ENCODE measurements around the gene MYL3.

The MYL3 gene

DNA sequence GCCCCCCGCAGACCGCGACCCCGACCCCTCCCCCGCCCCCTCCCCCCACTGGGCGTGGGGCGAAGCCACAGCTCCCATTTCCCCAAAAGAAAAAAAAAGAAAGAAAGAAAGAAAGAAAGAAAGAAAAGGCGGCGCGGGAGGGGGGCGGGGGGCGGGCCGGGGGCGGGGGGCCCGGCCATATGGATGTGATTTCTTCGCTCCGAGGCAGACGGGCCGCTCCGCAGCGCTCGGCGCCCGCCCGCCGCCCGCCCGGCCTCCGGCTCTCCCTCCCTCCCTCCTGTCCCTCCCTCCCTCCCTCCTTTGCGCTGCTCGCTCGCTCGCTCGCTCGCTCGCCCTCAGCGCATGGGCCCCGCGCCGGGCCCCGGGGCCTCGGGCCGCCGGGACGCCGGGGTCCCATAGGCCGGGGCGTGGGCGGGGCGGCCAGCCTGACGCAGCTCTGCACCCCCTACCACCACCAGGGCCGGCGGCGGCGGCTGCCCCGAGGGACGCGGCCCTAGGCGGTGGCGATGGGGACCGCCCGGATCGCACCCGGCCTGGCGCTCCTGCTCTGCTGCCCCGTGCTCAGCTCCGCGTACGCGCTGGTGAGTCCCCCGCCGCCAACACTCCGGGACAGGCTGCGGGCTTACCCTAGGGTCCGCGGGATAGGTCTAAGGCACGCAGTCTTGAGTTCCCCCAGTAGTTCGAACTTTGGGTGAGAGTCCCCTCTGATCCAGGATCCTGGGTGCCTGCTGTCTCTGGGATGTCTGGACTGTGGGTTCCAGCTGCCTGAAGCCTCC, 20.0 kb upstream of the MYL3 start:
- no peak for DNase-seq (ENCODE audit: low read depth in 1 of 2, low spot score in 1 of 2)

DNA sequence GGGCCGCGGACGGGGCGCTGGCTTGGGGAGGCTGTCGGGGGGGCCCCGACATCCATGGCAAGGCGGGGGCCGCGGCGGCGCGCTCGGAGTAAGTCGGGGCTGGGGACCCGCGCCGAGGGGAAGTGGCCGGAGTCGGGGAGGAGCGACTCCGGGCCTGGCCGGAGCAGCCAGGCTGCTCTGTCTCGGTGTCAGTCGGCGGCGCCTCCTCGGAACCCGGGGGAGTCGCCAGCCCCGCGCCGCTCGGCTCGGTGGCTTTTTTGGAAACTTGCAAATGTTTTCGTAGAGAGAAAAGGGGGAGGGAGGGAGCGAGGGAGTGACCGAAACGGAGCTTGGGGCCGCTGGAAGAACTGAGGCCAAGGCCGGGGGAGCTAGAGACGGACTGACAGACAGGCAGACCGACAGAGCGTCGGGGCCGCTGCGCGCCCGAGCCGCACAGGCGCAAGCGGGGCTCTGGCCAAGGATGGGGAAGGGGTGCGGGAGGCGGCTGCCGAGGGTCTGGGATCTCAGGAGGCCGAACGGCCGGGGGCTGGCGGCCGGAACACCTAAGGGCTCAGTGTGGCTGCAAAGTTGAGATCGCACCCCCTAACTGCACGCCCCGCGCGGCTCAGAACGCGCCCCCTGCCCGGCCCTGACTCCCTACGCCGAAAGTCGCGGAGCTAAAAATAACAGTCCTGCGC, 19.3 kb upstream of the MYL3 start:
- DNase-seq (ENCODE audit: low read depth in 1 of 2, low spot score in 1 of 2), result no peak

DNA sequence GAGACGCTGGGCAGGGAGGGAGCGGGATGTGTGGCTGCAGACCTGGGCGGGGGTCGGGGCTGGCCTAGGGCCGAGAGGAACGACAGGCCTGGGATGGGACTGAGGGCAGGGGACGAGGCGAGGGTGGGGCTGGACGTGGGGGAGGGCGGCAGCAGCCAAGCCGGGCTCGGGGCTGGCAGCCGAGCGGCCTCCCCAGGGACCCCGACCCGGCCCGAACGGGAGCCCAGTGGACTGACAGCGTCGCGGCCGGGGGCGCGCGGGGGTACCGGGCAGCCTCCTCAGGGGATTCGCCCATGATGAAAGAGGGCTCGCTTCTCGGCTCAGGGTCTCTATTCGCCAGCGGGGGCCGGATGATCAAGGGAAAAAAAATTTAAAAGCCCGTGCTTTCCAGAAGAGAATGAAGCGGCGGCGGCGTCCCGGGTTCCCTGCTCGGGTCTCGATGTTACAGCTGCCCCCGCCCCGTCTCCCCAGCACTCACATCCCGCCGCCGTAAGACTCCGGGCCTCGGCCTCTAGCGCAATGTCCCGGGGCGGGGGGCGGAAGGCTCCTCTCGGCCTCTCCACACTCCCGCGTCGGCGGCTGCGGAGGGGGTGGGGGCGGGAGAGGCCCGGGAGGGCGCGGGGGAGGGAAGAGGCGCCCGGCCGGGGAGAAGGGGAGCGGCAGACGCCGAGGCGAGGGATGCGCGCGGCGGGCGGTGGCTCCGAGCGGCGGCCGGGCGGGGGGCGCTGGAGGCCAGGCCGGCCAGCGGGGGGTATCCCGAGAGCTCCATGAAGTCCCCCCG, 18.5 kb upstream of the MYL3 start:
- no peak for DNase-seq (ENCODE audit: low read depth in 1 of 2, low spot score in 1 of 2)

DNA sequence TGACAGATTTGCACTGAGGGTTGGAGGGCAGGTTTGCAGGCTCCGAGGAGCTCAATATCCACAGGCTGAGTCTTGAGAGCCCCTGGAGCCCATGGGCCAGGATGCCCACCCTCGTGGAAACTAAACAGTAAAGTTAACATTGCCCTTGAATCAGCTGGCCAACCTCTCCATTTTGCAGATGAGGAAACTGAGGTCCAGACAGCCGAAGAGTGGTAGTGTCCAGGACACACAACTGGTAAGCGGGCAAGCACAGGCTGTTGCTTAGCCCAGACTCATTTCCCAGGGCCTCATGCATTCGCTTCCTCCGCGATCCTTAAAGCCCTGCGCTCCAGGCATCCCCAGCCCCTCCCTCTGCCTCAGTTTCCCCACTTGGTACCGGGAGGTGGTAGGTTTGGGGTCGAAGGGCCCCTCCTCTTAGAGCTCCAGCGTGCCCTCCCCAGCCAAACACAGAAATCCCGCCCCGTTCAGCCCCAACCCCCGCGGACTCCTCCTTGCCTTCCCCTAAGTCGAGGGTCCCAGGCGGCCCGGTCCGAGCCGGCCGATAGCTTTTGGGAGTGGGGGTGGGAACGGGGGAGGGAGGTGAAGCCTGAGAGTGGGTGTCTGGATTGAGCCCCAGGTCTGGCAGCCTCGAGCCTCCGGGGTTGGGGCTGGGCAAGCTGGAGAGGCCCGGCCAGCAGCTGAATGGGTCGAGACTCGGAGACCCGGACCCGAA, 17.8 kb upstream of the MYL3 start:
- DNase-seq (ENCODE audit: low read depth in 1 of 2, low spot score in 1 of 2), result no peak

DNA sequence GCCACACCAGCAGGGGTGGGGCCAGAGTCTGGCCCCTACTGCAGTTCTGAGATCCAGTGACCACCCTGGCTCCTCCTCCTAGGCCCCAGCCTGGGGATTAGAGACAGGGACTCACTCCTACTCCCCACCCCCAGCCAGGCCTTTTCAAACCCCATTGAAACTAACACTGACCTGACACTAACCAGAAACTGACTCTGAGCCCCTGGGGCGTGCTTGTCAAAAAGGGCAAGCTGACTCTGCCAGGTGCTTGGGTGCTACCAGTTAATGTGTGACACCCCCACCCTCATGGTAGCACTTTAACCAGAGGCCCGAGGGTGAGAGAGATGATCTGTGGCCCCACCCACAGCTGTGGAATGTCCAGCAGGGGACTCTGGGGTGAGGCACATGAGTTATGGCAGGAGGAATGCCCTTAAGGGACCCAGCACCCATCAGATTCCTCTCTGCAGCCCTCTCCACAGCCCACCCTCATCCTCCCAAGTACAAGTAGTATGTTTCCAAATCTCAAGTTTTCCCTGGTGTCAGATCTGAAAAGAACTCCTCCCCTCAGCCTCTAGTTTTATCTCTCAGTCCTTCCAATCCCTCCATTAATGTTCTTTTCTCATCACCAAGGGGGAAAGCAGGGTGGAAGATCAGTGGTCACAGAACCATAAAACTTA, 15.7 kb upstream of the MYL3 start:
- DNase-seq (ENCODE audit: low read depth in 1 of 2, low spot score in 1 of 2), result no peak

DNA sequence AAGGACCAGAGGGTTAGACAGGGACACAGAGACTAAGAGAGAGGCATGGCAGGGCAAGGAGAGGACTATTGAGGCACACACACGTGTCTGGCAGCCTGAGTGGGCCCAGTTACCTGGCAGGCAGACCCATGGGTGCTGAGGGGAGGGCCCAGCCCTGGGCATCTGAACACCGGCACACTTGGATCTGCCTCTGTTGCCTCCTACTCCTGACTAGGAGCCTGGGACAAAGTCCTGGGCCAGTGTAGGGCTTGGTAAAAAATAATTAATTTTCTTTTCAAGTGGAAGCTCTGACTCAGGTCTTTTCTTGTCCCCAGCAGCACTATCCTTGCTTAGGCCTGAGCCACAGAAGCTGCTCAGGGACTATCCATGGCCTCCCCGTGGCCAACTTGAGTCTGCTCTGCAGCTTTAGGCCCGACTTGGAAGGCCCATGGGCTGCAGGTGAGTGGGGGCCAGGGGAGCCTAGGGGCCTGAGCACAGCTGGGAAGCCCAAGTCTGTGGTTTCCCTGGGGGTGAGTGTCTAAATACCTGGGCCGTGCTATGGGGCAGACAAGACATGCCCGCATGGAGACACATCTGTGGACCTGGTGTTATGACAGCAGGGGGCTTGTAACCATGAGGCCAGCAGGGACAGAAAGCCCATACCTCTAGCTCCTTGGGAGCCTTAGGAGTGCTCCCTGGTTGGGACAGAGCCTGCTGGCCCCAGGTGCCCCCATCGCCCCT, 14.3 kb upstream of the MYL3 start, which contains the start of gene PTH1R:
Gene PTH1R (plus strand): TSS at position 316 of the 720 bp plus-strand sequence. CDS start 5,839 bp downstream, outside the sequence.
- no peak for DNase-seq (ENCODE audit: low read depth in 1 of 2, low spot score in 1 of 2)

DNA sequence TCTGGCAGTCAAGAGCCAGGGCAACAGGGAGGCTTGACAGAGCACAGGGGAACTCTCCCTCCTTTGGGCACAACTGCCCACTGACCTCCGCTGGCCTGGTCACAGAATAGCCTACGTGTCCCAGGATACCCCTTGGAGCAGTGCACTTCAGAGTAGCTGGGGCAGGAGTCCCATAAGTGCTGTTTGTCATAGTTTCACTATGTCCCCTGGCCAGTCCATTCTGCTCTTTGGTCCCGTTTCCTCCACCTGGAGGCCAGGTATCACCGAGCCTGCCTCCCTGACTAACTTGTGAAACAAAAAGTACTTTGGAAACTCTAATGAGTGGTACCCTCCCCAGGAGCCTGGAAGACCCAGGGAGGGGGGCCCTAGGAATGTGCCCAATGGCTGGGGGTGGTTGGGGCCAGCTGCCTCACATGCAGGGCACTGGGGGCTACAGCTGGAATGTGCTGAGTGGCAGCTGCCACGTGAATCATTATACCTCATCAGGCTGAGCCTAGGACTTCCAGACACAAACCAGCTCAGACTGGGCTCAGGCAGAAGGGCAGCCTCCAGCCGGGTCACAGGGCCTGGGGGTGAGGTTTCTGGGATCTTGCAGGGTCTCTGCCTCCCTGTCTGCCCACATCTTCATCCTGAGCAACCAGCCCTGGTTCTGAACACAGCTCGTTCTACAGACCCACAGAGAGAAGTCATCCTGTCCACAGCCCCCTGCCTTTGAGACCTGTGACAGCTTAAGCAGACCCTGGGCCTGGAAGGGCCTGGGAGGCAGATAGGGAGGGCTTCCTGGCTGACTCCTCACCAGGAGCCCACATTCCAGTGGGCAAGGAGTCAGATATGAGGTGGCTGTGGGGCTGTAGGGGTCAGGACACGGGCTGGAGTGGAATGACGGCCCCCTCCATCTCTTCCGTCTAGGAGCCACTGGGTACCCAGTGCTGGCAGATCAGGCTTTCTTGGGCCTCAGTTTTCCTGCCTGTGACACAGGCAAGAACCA, 13.4 kb upstream of the MYL3 start:
- DNase-seq (ENCODE audit: low read depth in 1 of 2, low spot score in 1 of 2), result no peak

DNA sequence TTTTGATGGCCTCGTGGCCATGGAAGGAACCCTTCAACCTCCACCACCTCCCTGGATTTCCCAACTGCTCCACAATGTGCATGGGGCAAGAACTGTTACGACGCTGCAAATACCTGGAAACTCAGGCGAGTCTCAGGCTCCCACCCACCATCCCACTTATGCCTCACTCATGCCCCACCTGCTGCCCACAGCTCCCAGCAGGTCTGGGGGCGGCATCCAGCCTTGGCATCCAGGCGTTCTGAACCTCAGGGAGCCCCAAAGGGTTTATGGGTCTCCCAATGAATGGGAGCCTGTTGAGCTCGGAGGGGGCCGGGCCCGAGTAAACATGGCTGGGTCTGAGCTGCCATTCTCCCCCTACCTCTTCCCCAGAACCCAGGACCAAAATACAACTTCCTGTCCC, 12.3 kb upstream of the MYL3 start:
- DNase-seq (ENCODE audit: low read depth in 1 of 2, low spot score in 1 of 2), result no peak

DNA sequence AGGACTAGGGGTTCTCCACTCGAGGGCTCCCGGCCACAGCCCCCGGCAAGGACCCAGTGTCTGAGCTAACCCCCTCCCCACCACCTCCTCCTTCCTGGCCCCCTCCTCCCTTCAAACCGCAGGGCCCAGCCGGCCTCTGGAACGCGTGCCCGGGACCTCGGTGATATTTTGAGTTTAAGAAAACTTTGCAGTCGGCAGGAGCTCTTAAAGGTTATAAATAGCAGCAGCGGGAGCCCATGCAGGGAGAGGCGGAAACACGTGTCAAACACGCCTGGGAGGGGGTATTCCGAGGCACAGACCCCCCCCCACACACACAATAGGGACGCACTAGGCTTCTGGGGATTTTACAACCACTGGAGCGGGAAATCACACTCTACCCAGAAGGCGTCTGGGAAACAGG, 11.2 kb upstream of the MYL3 start:
- DNase-seq (ENCODE audit: low read depth in 1 of 2, low spot score in 1 of 2), result no peak

DNA sequence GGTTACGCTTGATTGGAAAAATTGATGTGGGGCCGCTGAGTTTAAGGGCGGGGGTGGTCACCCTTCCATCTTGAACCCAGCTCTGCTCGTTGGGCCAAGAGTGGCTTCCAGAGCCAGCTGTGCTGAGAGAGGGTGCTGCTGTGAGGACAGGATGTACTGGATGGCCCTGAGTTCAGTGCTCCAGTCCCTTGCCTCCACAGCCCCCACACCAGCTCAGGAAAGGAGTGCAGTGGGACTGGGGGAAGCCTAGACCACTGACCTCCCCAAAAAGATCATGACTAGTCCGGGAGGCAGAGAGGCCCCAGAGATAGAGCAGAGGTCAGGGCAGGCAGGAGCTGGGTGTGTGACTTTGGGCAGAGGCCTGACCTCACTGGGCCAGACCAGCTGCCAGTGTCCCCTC, 10.3 kb upstream of the MYL3 start:
- DNase-seq (ENCODE audit: low read depth in 1 of 2, low spot score in 1 of 2), result no peak

DNA sequence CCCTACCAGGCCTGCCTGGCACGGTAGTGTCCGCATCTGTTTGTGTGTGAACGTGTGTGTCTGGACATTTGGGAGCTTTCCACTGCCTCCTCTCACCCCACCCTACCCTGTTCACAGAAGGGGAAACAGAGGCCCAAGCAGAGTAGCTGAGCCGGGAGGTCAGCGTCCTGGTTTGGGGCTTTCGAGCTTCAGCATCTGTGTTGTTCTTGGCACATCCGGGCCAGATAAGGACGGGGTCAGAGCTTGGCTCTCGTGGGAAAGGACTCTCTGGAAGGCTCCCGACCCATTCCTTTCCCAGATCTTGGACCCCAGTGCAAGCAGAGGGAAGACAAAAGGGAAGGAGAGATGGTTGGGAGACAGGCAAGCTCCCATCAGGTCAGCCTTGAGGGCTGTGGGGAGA, 8.0 kb upstream of the MYL3 start:
- no peak for DNase-seq (ENCODE audit: low read depth in 1 of 2, low spot score in 1 of 2)

DNA sequence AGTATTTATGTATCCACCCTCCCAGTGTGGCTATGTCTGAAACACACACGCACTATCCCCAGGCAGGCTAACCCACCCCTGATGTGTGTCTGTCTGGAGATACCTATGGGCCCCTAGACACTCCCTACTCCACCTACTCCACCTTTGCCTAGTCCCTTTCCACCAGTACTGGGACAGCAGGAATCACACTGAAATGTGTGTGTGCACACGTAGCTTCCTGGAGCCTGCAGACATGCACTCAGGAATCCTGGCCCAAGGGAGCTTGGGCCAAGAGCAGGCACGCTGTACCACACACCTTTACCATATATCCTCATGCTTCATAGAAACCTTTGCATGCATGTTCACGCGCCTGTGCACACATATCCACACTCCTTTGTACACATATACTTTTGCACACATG, 7.4 kb upstream of the MYL3 start:
- no peak for DNase-seq (ENCODE audit: low read depth in 1 of 2, low spot score in 1 of 2)

DNA sequence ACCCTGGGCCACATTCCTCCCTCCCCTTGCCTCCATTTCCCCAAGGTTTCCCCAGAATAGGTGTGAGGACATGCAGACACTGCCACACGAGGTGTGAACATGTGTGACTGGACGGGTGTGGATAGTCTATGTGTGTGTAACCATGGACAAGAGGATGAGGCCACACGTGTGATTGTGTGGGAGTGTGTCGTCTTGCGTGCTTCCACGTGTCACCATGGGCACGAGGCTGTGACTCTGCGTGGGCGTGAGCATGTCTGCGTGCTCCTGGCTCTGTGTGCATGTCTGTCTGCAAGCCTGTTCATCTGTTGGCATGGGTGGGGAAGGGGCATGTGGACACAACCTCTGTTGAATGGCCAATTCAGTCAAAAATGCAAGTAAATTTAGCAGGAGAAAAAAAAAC, 6.2 kb upstream of the MYL3 start:
- DNase-seq (ENCODE audit: low read depth in 1 of 2, low spot score in 1 of 2), result no peak

DNA sequence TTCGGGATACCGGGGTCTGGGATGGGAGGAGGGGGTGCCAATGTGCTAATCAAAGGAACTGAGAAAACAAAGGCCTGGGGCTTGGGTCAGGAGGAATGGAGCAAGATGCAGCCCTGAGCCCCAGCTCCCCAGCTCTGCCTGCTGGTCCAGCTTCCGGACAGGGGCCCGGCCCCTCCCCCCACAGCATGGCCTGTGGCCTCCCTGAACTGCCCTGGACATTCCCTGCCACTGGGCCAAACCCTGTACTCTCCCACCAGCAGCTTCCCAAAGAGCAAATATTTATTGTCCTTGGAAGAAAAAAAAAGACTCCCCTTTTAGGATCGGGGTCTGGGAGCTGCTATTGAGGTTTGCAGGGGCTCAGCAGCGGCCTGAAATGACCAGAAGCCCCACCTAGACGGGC, 5.7 kb upstream of the MYL3 start:
- DNase-seq (ENCODE audit: low read depth in 1 of 2, low spot score in 1 of 2), result no peak

DNA sequence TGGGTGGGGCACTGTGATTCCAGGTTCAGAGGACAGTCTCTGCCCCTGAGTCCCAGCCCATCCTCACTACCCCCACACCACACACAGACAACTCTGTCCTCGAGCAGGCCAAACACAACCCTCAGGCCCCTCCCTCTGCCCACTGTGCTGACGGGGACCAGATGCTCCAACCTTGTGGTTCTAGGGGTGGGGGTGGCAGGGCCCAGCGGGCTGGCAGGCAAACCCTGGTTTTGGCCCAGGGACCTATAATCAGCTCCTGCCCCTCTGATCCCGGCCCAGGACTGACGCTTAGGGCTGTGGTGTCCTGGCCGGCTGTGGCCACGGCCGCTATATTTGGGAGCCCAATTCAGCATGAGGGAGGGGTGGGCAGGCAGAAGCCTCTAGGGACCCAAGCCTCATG, 5.0 kb upstream of the MYL3 start:
- DNase-seq (ENCODE audit: low read depth in 1 of 2, low spot score in 1 of 2), result no peak

DNA sequence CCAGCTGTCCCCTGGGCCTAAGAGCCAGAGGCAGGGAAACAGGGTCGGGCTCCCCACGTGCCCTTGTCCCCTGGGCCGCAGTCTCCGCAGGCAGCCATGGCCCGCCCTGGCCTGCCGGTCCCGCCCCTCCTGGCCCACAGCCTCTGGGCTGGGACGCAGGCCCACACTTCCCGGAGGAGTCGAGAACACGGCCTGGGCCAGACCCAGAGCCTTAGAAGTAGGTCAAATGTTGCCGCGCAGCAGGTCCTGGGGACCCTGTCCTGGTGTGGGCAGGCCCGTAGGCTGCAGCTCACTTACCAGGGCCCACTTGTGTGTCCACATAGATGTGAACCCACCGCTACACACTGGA, 4.3 kb upstream of the MYL3 start:
- no peak for DNase-seq (ENCODE audit: low read depth in 1 of 2, low spot score in 1 of 2)

DNA sequence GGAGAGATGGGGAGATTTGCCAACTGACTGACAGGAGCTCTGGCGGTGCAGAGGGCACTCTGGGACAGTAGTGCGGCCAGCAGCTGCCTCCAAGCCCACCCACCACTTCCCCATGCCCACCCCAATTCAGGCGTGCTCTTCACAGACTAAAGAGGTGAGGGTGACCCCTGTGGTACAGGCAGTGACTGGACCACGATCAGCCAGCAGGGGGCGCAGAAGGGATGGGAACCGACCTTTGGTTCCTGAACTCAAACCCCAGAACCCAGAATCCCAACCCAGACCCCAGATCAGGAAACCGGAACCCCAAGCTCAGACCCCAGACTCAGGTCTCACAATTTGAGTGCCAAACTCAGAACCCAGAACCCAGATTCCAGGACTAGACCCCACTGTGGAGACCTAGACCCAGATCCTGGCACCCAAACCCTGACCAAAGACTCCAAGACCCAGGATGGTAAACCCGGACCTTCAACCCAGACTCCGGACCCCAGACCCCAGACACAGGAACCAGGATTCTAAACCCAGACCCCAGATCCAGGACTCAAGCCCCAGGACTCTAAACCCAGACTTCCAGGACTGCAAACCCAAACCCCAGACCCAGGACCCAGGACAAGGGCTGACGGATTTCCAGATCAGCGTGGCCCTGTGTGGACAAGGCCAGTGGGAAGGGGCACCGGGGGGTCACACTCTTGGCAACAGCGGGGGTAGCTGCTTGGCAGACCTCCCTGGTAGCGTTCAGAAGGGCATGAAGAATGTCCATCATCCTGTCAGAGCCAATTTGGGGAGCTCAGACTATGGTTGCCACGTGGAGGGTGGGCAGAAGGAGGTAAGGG, 3.7 kb upstream of the MYL3 start:
- peak; percentile 74 to 76 for DNase-seq (ENCODE audit: low read depth in 1 of 2, low spot score in 1 of 2)

DNA sequence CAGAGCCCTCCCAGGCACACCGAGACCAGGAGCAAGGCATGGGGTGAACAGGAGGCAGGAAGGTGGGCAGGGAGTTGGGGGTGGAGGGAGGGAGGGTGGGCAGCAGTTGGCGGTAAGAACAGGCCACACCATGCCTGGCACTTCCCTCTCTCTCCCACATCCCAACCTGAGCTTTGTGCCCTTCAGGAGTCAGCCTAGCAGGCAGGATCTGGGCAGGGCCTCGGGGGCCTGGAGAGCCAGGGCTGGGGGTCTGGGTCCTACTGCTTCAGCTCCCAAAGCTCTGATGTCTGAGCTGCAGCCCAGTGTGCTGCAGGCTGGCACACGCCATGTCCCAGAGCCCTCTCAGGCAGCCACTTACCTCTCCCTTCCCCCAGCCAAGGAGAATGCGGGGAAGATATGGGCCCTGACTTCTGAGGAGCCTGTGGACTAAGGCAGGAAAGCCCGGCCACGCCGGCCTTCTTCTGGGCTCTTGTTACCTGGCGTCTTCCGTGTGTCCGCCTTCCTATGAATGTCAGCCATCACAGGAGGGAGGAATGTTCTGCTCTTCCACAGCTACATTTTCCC, 2.9 kb upstream of the MYL3 start:
- DNase-seq (ENCODE audit: low read depth in 1 of 2, low spot score in 1 of 2), result no peak

Measured in activated CD4-positive, alpha-beta T cell treated with anti-CD3 and anti-CD28 coated beads, Interleukin-2, amount 50 U/mL, for 24 hours (primary cell).